GM12878 (cell line): ENCODE data around the gene ERC2. TPM values are rescaled to one million over a fixed set of nuclear protein-coding genes. Genes with fewer than 3 reads are reported as not detected.

Experiments
- ATAC-seq: fragments of 200-7000 bp; cut with Tn5 transposase; 3 replicates; pipeline ENCODE4 v1.9.1; 2020; ENCODE audit warnings: mild to moderate bottlenecking, moderate library complexity
- BruUV-seq: library from RNA; stranded (reverse); fragments of 400-500 nt; replicated peaks from 2 replicates; lab custom pipeline; 2021; lab: Mats Ljungman, UMichigan
- CTCF ChIA-PET: fragments of 300-600 bp; sonication (Branson Sonifier 250); formaldehyde crosslinking; extraction: SDS; loops from one replicate; lab custom pipeline; 2021; ENCODE audit warnings: inconsistent platforms; lab: Yijun Ruan, JAX
- POLR2A ChIA-PET: fragments of 350-600 bp; formaldehyde crosslinking; extraction: SDS; loops from one replicate; lab custom pipeline; 2021; ENCODE audit warnings: inconsistent platforms; lab: Charles Lee
- RAD21 ChIA-PET: fragments of 300-600 bp; sonication (Branson Sonifier 250); formaldehyde crosslinking; loops from one replicate; lab custom pipeline; 2023; ENCODE audit warnings: antibody characterized with exemption; ENCODE audit not compliant: unreplicated experiment; lab: Charles Lee
- SMC1A ChIA-PET: fragments of 300-600 bp; sonication (Branson Sonifier 250); formaldehyde crosslinking; loops from one replicate; lab custom pipeline; 2023; ENCODE audit not compliant: unreplicated experiment, uncharacterized antibody; lab: Charles Lee
- DNase-seq: peaks from one replicate; pipeline ENCODE4 v3.0.0-alpha.2; 2011; ENCODE audit warnings: low read depth, low spot score
- FAIRE-seq: peaks from 3 replicates; lab custom pipeline; 2011; peaks lifted over from hg19 to GRCh38; lab: Jason Lieb, UNC
- H2AFZ ChIP-seq: 2 replicates; pipeline ENCODE4 v1.6.0; 2011; ENCODE audit warnings: low read depth, low read length, control low read depth; ENCODE audit not compliant: control insufficient read depth
- H3K27ac ChIP-seq: 2 replicates; pipeline ENCODE4 v1.5.1; 2011; ENCODE audit warnings: control low read depth; ENCODE audit not compliant: control insufficient read depth, insufficient read depth
- H3K27me3 ChIP-seq, 2 experiments: replicated peaks in 1 of 2; 2 replicates each; pipeline versions ENCODE4 v1.6.0 to v1.6.1; 2011; ENCODE audit warnings: low read length in 1 of 2; ENCODE audit not compliant: control insufficient read depth in 2 of 2, insufficient read depth in 2 of 2
- H3K36me3 ChIP-seq, 2 experiments: 2 replicates each; pipeline ENCODE4 v1.5.1; 2011; ENCODE audit warnings: low read length in 1 of 2; ENCODE audit not compliant: control insufficient read depth in 2 of 2, insufficient read depth in 2 of 2
- H3K4me1 ChIP-seq: 2 replicates; pipeline ENCODE4 v1.6.1; 2011; ENCODE audit warnings: mild to moderate bottlenecking, low read length, moderate library complexity, mixed read lengths; ENCODE audit not compliant: control insufficient read depth, insufficient read depth
- H3K4me2 ChIP-seq: 2 replicates; pipeline ENCODE4 v1.6.0; 2011; ENCODE audit warnings: control low read depth; ENCODE audit not compliant: control insufficient read depth, insufficient read depth
- H3K4me3 ChIP-seq: fragments of 200-600 bp; sonication (generic); 2 replicates; pipeline ENCODE4 v1.5.1; 2016
- H3K79me2 ChIP-seq: 2 replicates; pipeline ENCODE4 v1.6.0; 2011; ENCODE audit warnings: low read length; ENCODE audit not compliant: control insufficient read depth, insufficient read depth
- H3K9ac ChIP-seq: 2 replicates; pipeline ENCODE4 v1.8.0; 2011; ENCODE audit warnings: low read length, control low read depth, mixed read lengths; ENCODE audit not compliant: control insufficient read depth, insufficient read depth
- H3K9me3 ChIP-seq: replicated peaks from 3 replicates; pipeline ENCODE4 v1.5.1; 2011; ENCODE audit warnings: mild to moderate bottlenecking, low read length; ENCODE audit not compliant: control insufficient read depth, insufficient read depth
- H4K20me1 ChIP-seq: 2 replicates; pipeline ENCODE4 v1.6.0; 2011; ENCODE audit not compliant: control insufficient read depth, insufficient read depth
- ASH2L ChIP-seq: fragments of 300-600, 200-600 bp; sonication (generic); IDR thresholded peaks from 2 replicates; pipeline ENCODE4 v1.6.1; 2017; ENCODE audit warnings: low read depth, mild to moderate bottlenecking, borderline replicate concordance
- BACH1 ChIP-seq: fragments of 450-650 bp; IDR thresholded peaks from 2 replicates; pipeline ENCODE4 v1.6.1; 2017; ENCODE audit warnings: mild to moderate bottlenecking, borderline replicate concordance
- CREB1 ChIP-seq: IDR thresholded peaks from 2 replicates; pipeline ENCODE4 v1.6.1; 2012; ENCODE audit warnings: low read depth, mild to moderate bottlenecking, inconsistent platforms
- MEF2B ChIP-seq: fragments of 450-650 bp; IDR thresholded peaks from 2 replicates; pipeline ENCODE4 v1.6.1; 2018; ENCODE audit warnings: mild to moderate bottlenecking, moderate library complexity; ENCODE audit not compliant: partially characterized antibody, poor library complexity, severe bottlenecking
- MTA2 ChIP-seq: fragments of 450-650 bp; IDR thresholded peaks from 2 replicates; pipeline ENCODE4 v1.6.1; 2016; ENCODE audit warnings: low read depth, mild to moderate bottlenecking, moderate library complexity
- MTA3 ChIP-seq: IDR thresholded peaks from 2 replicates; pipeline ENCODE4 v1.6.1; 2012; ENCODE audit warnings: low read length, inconsistent platforms, borderline replicate concordance
- TCF3 ChIP-seq: IDR thresholded peaks from 2 replicates; pipeline ENCODE4 v1.6.1; 2012; ENCODE audit warnings: low read depth, mild to moderate bottlenecking, low read length, borderline replicate concordance; ENCODE audit not compliant: insufficient read depth
- YBX1 ChIP-seq: fragments of 450-650 bp; IDR thresholded peaks from 2 replicates; pipeline ENCODE4 v1.6.1; 2016; ENCODE audit warnings: antibody characterized with exemption
- in situ Hi-C: fragments of 300-500 bp; cut with MboI; formaldehyde crosslinking; loops from 9 replicates; pipeline ENCODE4 v1.14.3; 2018; ENCODE audit warnings: mixed read lengths
- intact Hi-C: fragments of 100-400 bp; cut with micrococcal nuclease; formaldehyde crosslinking; loops from one replicate; pipeline ENCODE4 v1.14.2; 2022; ENCODE audit not compliant: unreplicated experiment
- polyA plus RNA-seq, 11 experiments: library from polyadenylated mRNA; depleted of rRNA in 4 of 11; unstranded in 6 of 11; stranded (reverse) in 5 of 11; fragments of >200 nt; fragmentation: Nextera tagmentation in 4 of 11; fragmentation: Illumina TruSeq in 1 of 11; extraction: Ambion mirVana in 4 of 11; extraction: Trizol in 1 of 11; gene quantifications; 1 replicate in 1 of 11; 2 replicates in 10 of 11; pipeline versions ENCODE4 v1.2.1 to v1.2.3, GENCODE V29; 2011 to 2016; ENCODE audit warnings: inconsistent platforms in 2 of 11, missing spikeins in 2 of 11, low read depth in 1 of 11
- total RNA-seq, 4 experiments: library from RNA; depleted of rRNA in 3 of 4; stranded (reverse); fragments of >200 nt in 3 of 4; fragmentation: Illumina TruSeq in 1 of 4; extraction: Trizol in 1 of 4; gene quantifications; 2 replicates each; pipeline versions ENCODE4 v1.2.1 to v1.2.3, GENCODE V29; 2013 to 2021
- TF ChIP-seq, protein P1 (sequence below): fragments of 450-650 bp; IDR thresholded peaks from 2 replicates; pipeline ENCODE4 v1.6.1; 2017; ENCODE audit warnings: mild to moderate bottlenecking, moderate library complexity

ERC2 gene
- total and polyA plus RNA-seq, 10 of the 15 experiments (the other 5 are each of a cell fraction or from before 2014, with no cell fraction given) = 0.06 to 1.4 (median 0.12) TPM; not detected in 3

DNA sequence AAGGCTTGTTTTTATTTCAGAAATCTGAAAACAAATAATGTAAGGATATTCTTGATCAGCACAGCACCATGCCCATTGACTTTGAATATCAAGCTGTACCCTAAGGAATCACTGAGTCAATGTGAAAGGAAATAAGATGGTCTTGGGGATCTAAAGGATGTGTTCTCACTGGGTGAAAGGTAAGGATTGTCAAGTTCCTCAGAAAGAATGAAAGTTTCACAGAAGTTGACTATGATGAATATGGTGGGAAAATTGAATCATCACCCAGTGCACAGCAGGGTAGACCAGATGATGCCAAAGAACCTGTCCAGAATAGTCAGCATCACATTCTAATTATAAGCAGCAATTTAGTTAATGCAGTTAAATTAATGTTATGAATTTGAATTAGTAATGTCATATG, 16.2 kb downstream of the ERC2 start:
- ChIA-PET SMC1A (no interaction called here), CTCF (interaction anchor here (0.5 kb wide), 1 partner anchor 404 kb away, joined by 5 read pairs; no protein-coding TSS in a partner anchor), RAD21 (no interaction called here), POLR2A (no interaction called here)
- Histone ChIP-seq H3K36me3 (no peaks in the 10 kb centered on the region), H3K4me3 (no peak overlapping the region), H3K4me1 (no peaks in the 10 kb centered on the region), H3K9ac (no peak overlapping the region), H3K4me2 (no peak overlapping the region), H2AFZ (no peak overlapping the region), H3K27ac (no peak overlapping the region), H3K27me3 (no peaks in the 10 kb centered on the region; a peak in 1 of 4 replicates), H3K79me2 (no peaks in the 10 kb centered on the region), H3K9me3 (no peaks in the 10 kb centered on the region), H4K20me1 (no peaks in the 10 kb centered on the region)
- TF ChIP-seq BACH1 (no peak), YBX1 (no peak), CREB1 (no peak), ASH2L (no peak), MTA2 (no peak), MTA3 (no peak), TCF3 (no peak), MEF2B (no peak)
- TF ChIP-seq, protein P1, sequence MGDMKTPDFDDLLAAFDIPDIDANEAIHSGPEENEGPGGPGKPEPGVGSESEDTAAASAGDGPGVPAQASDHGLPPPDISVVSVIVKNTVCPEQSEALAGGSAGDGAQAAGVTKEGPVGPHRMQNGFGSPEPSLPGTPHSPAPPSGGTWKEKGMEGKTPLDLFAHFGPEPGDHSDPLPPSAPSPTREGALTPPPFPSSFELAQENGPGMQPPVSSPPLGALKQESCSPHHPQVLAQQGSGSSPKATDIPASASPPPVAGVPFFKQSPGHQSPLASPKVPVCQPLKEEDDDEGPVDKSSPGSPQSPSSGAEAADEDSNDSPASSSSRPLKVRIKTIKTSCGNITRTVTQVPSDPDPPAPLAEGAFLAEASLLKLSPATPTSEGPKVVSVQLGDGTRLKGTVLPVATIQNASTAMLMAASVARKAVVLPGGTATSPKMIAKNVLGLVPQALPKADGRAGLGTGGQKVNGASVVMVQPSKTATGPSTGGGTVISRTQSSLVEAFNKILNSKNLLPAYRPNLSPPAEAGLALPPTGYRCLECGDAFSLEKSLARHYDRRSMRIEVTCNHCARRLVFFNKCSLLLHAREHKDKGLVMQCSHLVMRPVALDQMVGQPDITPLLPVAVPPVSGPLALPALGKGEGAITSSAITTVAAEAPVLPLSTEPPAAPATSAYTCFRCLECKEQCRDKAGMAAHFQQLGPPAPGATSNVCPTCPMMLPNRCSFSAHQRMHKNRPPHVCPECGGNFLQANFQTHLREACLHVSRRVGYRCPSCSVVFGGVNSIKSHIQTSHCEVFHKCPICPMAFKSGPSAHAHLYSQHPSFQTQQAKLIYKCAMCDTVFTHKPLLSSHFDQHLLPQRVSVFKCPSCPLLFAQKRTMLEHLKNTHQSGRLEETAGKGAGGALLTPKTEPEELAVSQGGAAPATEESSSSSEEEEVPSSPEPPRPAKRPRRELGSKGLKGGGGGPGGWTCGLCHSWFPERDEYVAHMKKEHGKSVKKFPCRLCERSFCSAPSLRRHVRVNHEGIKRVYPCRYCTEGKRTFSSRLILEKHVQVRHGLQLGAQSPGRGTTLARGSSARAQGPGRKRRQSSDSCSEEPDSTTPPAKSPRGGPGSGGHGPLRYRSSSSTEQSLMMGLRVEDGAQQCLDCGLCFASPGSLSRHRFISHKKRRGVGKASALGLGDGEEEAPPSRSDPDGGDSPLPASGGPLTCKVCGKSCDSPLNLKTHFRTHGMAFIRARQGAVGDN = no peak
- intact Hi-C loops = no loop called here
- DNase-seq (no peak), ATAC-seq (no peak), FAIRE-seq (no peak)
- in situ Hi-C loops = no loop called here
- no TSS peak for BruUV-seq
